ENCODE measurements around the gene DLG2. TPM values are rescaled to one million over a fixed set of nuclear protein-coding genes. Genes with fewer than 3 reads are reported as not detected.
A peak's percentile ranks its signal among the peaks of the same experiment; 100 is the strongest.

Gene DLG2
- total and polyA plus RNA-seq, 7 donors: 0.23 to 5.3 (median 3.4) TPM

DNA sequence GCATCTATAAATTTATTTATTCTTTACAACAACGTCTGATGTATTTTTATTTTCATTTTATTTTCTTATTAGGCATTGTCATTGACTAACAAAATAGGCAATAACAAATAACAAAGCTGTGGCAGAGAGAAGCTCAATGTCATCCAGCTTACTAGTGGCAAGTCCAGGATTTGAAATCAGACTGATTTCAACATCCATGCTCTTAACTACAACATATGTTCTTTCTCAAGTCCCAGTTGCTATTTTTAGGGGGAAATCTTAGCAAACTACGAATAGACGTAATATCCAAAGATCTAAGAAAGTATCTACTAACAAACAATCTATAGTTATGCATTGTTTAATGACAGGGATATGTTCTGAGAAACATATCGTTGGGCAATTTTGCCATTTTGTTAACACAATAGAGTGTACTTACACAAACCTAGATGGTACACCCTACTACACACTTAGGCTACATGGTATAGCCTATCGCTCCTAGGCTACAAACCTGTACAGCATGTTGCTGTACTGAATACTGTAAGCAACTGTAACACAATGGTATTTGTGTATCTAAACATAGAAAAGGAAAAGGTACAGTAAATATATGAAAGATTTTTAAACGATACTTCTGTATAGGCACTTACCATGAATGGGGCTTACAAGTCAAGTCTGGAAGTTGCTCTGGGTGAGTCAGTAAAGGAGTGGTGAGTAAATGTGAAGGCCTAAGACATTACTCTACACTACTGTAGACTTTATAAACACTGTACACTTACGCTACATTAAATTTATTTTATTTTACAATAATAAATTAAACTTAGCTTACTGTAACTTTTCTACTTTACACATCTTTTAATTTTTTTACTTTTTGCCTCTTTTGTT, 151.3 kb downstream of the DLG2 start:
- no peak for TF ChIP-seq CTCF (IDR thresholded peaks at IDR 0.05)
- Histone ChIP-seq H3K4me3 (no peak overlapping the region), H3K4me1 (no peaks in the 10 kb centered on the region), H3K27me3 (ENCODE audit: insufficient read depth in 3 of 3, low read length in 2 of 3) (no peaks in the 10 kb centered on the region), H3K36me3 (ENCODE audit: insufficient read depth in 1 of 2, low read depth in 1 of 2) (no peaks in the 10 kb centered on the region), H3K9me3 (no peaks in the 10 kb centered on the region), H3K27ac (no peak overlapping the region)
- ATAC-seq (peak in 3 of 4 donors; percentile 42 to 95 (median 85)), DNase-seq (no peak)
- intact Hi-C loops (cut with DNase I): no loop called here
- WGBS, 3 donors: 67 to 76% (median 71%) methylated on average over 7 of the region's 7 CpGs

GRCh38 chr11:85472953-85473352, 154.2 kb downstream of the DLG2 start:
- H3K27ac ChIP-seq: no peak overlapping the region
- 94 to 98% (median 96%) methylated on average over 6 of the region's 6 CpGs for WGBS, 3 donors
- no peak overlapping the region for H3K4me3 ChIP-seq
- DNase-seq: no peak
- no peaks in the 10 kb centered on the region for H3K27me3 ChIP-seq (ENCODE audit: insufficient read depth in 3 of 3, low read length in 2 of 3)
- H3K36me3 ChIP-seq (ENCODE audit: insufficient read depth in 1 of 2, low read depth in 1 of 2): no peaks in the 10 kb centered on the region
- intact Hi-C loops (cut with DNase I): no loop called here
- no peaks in the 10 kb centered on the region for H3K4me1 ChIP-seq
- no peak for ATAC-seq
- no peak for TF ChIP-seq CTCF (IDR thresholded peaks at IDR 0.05)
- H3K9me3 ChIP-seq: no peaks in the 10 kb centered on the region

GRCh38 chr11:85464283-85464682, 162.9 kb downstream of the DLG2 start:
- H3K27ac ChIP-seq: no peak overlapping the region
- no peak overlapping the region for H3K4me3 ChIP-seq
- peak; percentile 38 for TF ChIP-seq CTCF (IDR thresholded peaks at IDR 0.05)
- 81 to 83% (median 82%) methylated on average over 2 of the region's 2 CpGs for WGBS, 3 donors
- H3K9me3 ChIP-seq: no peaks in the 10 kb centered on the region
- DNase-seq (no peak), ATAC-seq (peak in 1 of 4 donors; percentile 50)
- H3K27me3 ChIP-seq (ENCODE audit: insufficient read depth in 3 of 3, low read length in 2 of 3): no peaks in the 10 kb centered on the region
- H3K4me1 ChIP-seq: no peaks in the 10 kb centered on the region
- no peaks in the 10 kb centered on the region for H3K36me3 ChIP-seq (ENCODE audit: insufficient read depth in 1 of 2, low read depth in 1 of 2)
- intact Hi-C loops (cut with DNase I): loop anchor here in 1 of 2 donors (5.0 kb wide), 1 partner anchor 128 kb away; no protein-coding TSS in a partner anchor

GRCh38 chr11:85459304-85459703, 167.8 kb downstream of the DLG2 start:
- Histone ChIP-seq H3K27ac (no peak overlapping the region), H3K9me3 (peaks cover 12% of the 10 kb centered on the region), H3K4me3 (no peak overlapping the region), H3K27me3 (ENCODE audit: insufficient read depth in 3 of 3, low read length in 2 of 3) (no peaks in the 10 kb centered on the region), H3K36me3 (ENCODE audit: insufficient read depth in 1 of 2, low read depth in 1 of 2) (no peaks in the 10 kb centered on the region), H3K4me1 (no peaks in the 10 kb centered on the region)
- TF ChIP-seq CTCF (IDR thresholded peaks at IDR 0.05): no peak
- DNase-seq: no peak
- intact Hi-C loops (cut with DNase I): no loop called here
- WGBS, 3 donors: 78 to 83% (median 82%) methylated on average over 4 of the region's 4 CpGs
- ATAC-seq: no peak
